Activated gamma-delta T cell treated with Interleukin-2 at 50 U/mL for 16 hours (primary cell): ENCODE results near the gene MAPK8.

ENCODE experiments used
- DNase-seq: peaks from one replicate; pipeline ENCODE4 v3.0.0-alpha.2; 2020

The MAPK8 gene

DNA sequence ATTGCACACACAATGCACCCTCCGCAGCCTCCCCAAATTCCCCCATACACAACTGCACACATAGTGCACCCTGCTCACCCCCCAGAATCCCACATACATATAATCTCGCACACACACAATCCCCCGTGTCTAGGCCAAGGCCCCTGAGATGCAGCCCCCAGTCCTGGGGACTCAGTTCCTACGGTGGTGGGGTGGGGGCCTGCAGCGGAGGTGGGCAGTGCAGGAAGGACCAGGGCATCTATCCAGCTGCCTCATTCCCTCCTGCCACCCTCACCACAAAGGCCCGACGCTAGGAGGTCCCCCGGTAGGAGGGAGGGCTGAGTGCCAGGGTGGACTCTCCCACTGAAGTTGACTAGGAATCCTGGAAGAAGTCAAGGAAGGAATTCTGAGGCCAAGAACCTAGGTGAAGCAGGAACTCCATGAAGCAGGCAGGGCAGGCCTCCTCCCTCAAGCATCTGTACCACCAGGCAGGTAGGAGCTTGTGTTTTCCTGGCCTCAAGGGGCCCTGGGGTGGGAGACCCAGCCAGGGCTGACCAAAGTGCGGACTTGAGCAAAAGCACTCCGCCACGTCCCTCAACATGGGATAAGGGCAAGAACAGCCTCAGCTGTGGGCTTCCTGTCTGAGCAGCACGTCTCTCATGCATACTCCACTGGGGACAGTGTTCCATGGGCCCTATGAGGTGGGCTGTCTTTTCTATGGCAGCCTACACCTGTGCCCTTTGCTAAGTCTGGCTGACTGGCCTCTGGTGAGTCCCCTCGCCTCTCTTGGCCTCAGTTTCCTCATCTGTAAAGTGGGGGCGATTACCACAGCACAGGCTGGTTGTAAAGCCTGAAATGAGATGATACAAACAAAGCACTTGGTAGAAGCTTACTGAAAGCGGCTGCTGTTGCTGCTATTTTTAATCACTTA is 145.7 kb downstream of the MAPK8 start:
- DNase-seq: no peak

- DNase-seq: no peak
These were observed 146.5 kb downstream of the MAPK8 start for GRCh38 chr10:48452879-48453412.

- no peak for DNase-seq
These were observed 147.2 kb downstream of the MAPK8 start for GRCh38 chr10:48453451-48454301.

DNA sequence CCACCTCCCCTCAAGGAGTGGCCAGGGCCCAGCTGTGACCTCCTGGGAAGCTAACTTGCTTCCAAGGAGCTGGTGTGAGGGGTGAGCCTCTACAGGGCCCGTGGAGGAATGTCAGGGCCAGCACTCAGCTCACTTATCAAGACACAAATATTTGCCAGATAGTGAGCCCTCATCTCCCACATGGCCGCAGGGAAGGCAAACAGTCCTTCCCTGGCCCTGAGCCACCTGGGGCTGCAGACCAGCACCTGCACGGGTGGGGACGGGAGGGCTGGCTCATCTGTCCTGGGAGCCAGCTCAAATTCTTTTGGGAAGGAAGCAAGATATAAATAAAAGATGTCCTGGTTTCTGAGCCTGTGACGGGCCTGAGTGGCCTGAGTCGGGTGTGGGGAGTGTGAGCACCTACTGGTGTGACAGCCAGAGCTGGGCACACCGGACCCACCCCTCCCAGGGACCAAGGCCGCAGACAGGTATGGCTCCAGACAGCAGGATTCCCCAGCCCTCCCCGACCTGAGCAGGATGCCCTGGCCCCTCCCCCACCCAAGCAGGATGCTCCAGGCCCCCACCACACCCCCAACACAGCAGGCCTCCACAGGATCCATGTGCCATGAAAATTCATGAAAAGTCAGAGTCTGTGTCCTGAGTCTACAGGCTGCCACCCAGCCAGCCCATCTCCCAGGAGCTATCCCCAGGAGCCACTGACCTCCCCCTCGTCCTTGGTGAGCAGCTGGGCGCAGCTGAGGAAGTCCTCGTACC is 148.0 kb downstream of the MAPK8 start:
- no peak for DNase-seq

DNA sequence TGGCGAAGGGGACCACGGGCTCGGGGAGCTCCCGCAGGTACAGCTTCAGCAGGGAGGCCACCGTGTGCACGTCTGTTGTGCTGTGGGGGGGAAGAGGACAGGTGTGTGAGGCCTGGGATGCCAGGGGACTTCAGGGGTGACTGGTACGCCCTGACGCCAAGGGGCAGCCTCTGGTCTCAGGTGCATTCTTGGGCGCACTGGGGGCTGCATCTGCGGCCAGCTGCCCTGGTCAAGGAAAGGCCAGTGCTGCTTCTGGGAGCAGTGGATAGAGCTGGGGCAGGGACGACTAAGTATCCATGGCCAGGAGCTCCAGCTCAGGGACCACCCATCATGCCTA is 148.5 kb downstream of the MAPK8 start:
- DNase-seq: no peak

GRCh38 chr10:48455392-48456151 is 149.1 kb downstream of the MAPK8 start:
- DNase-seq: no peak

DNA sequence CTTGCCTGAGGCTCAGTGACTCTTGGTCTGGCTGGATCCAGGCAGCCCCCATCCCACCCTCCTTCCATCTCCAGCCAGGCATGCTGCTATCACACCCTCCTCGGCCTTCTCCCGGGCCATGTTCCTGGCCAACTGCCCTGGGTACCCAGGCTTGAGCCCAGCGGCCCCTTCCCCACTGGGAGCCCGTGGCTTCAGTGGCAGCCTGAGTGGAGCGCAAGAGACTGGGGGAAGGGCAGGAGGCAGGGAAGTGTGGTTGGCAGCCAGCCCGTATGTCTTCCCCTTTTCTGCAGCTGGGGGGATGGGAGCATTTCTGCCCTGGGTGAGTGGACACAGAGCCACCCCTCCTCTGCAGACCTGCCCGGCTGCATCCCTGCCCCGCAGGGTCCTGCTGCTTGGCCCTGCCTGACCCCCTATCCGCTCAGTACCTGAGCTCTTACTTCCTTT is 149.9 kb downstream of the MAPK8 start:
- no peak for DNase-seq

GRCh38 chr10:48456808-48457761 is 150.6 kb downstream of the MAPK8 start:
- DNase-seq: no peak

GRCh38 chr10:48457949-48458661 is 151.6 kb downstream of the MAPK8 start:
- no peak for DNase-seq

DNA sequence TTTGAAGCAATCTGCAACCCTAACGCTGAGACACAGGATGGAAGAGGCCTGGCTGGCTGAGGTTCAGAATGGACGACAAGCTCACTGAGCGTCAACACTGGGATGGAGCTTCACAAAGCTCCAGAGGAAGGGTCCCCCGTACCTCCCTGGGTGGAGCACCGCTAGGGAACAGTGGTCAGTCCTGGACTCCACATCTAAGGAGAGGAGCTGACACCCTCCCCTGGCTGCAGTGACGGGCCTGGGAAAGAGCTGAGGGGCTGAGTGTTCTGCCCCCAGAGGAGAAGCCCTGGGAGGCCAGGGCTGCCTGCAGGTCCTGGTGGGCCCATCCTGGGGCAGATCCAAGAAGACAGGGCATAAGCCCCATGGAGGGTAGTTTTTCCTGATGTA is 152.2 kb downstream of the MAPK8 start:
- DNase-seq: no peak

DNA sequence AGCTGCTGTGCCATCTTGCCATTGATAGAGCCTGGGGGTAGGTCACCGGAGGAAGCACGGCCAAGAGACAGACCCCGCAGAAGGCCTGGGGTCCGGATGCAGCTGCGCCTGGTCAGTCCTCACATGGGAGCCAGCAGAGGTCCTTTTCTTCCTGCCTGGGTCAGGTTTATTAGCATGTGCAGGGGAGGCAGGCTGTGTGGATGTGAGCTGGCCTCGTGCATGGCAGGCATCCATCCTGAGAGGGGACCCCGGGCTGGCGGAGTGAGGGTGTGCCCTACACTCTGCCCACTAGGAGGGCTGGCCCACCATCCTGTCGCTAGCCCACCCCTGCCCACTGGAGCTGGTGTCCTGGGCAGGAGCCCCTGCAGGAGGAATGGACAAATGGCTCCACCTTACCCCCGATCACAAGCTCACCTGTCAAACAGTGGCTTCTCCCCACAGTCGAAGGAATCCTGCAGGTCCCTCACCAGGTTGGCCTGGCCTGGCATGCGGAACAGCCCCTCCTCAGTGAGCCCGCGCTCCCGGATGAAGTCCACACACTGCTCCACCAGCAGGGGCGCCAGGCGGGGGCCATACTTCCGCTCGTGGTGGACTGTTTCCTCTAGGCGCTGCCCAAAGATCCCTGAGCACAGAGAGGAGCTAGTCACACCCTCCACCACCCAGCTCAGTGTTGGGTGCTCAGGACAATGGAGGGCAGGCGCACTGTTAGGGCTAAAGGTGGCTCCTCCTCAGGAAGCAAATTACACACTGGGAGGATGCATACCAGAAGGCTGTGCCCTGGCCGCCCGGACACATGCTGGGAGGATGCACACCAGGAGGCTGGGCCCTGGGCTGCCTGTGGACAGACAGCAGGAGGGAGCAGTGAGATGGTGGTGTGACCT is 153.0 kb downstream of the MAPK8 start:
- DNase-seq: no peak

GRCh38 chr10:48460182-48460581 is 153.7 kb downstream of the MAPK8 start:
- DNase-seq: no peak

GRCh38 chr10:48461623-48462481 is 155.4 kb downstream of the MAPK8 start:
- no peak for DNase-seq

GRCh38 chr10:48462482-48463020 is 156.1 kb downstream of the MAPK8 start:
- DNase-seq: no peak

GRCh38 chr10:48463318-48464003 is 157.0 kb downstream of the MAPK8 start:
- no peak for DNase-seq

GRCh38 chr10:48464121-48464870 is 157.8 kb downstream of the MAPK8 start:
- no peak for DNase-seq
